Measurements from ENCODE around the gene FLT1.

DNA sequence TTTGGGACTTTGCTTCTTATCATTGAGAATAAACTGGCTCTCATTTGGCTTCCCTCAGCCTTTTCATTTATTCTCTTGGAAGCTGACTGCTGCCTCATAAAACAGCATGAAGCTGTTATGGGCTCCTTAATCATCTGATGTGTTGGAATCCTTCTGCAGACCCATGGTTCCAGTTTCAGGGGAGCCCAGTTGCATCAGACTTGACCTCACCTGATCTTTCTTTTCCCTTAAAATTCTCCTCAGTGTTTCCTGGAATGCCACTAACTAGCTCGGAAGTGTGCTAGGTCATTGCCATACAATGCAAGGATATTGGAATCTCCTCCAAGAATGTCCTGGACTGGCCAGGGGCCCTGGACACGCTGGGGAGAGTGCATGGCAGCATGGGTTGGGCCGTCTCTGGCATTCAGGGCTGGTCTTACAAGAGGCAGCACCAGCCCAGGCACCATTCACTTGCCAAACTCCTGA is 158.7 kb downstream of the FLT1 start:
- TF ChIP-seq, protein P1, sequence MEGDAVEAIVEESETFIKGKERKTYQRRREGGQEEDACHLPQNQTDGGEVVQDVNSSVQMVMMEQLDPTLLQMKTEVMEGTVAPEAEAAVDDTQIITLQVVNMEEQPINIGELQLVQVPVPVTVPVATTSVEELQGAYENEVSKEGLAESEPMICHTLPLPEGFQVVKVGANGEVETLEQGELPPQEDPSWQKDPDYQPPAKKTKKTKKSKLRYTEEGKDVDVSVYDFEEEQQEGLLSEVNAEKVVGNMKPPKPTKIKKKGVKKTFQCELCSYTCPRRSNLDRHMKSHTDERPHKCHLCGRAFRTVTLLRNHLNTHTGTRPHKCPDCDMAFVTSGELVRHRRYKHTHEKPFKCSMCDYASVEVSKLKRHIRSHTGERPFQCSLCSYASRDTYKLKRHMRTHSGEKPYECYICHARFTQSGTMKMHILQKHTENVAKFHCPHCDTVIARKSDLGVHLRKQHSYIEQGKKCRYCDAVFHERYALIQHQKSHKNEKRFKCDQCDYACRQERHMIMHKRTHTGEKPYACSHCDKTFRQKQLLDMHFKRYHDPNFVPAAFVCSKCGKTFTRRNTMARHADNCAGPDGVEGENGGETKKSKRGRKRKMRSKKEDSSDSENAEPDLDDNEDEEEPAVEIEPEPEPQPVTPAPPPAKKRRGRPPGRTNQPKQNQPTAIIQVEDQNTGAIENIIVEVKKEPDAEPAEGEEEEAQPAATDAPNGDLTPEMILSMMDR (conservative IDR thresholded peaks at IDR 0.05), result no peak
- no peak for TF ChIP-seq EZH2 (IDR thresholded peaks at IDR 0.05; ENCODE audit: low read depth)
